Motor neuron (in vitro differentiated cells): Measurements from ENCODE around the gene DEPDC7. TPM values are rescaled to one million over a fixed set of nuclear protein-coding genes. Genes with fewer than 3 reads are reported as not detected.
A peak's percentile ranks its signal among the peaks of the same experiment; 100 is the strongest.

Experiments
- ATAC-seq, 8 experiments: fragments of 200-7000 bp; cut with Tn5 transposase; replicated peaks in 6 of 8; 2 replicates each; pipeline ENCODE4 v1.8.0; 2021; ENCODE audit warnings: mild to moderate bottlenecking in 8 of 8, moderate library complexity in 8 of 8
- H3K27ac ChIP-seq, 2 donors: fragments of 250-450 bp; sonication (Bioruptor Pico); 2 replicates each; pipeline ENCODE4 v1.9.0; 2021; ENCODE audit warnings: antibody characterized with exemption in 2 of 2, mild to moderate bottlenecking in 2 of 2, moderate library complexity in 1 of 2
- H3K4me1 ChIP-seq, 2 donors: fragments of 250-450 bp; sonication (Bioruptor Pico); replicated peaks in 1 of 2; 2 replicates each; pipeline ENCODE4 v1.6.1; 2021; ENCODE audit warnings: antibody characterized with exemption in 2 of 2, mild to moderate bottlenecking in 2 of 2, moderate library complexity in 1 of 2
- H3K4me3 ChIP-seq, 5 donors: fragments of 250-450 bp; sonication (Bioruptor Pico); 2 replicates each; pipeline ENCODE4 v1.9.0; 2021; ENCODE audit warnings: antibody characterized with exemption in 5 of 5, mild to moderate bottlenecking in 5 of 5, moderate library complexity in 4 of 5
- WGBS, 10 experiments: fragments of 450-650 bp; shearing (Covaris generic); methylation state at CpG; one replicate each; pipeline ENCODE4 v1.0.0; 2022; 5-methylcytosine and 5-hydroxymethylcytosine counted together
- in situ Hi-C, 9 experiments: fragments of 400-800 bp; cut with MboI; loops; one replicate each; pipeline ENCODE4 v1.15.0; 2021; ENCODE audit warnings: low sequenced_read_pairs in 9 of 9, low pct_unique_long_range_greater_than_20kb in 2 of 9; ENCODE audit not compliant: unreplicated experiment in 9 of 9
- total RNA-seq, 8 experiments: library from RNA; unstranded; fragments of 300-600 nt; gene quantifications; 2 replicates each; pipeline versions ENCODE4 v1.2.3 to v1.2.4, GENCODE V29; 2022

The DEPDC7 gene
- total RNA-seq, 8 experiments from 2014 or later = 1.4 to 6.0 (median 4.2) TPM

DNA sequence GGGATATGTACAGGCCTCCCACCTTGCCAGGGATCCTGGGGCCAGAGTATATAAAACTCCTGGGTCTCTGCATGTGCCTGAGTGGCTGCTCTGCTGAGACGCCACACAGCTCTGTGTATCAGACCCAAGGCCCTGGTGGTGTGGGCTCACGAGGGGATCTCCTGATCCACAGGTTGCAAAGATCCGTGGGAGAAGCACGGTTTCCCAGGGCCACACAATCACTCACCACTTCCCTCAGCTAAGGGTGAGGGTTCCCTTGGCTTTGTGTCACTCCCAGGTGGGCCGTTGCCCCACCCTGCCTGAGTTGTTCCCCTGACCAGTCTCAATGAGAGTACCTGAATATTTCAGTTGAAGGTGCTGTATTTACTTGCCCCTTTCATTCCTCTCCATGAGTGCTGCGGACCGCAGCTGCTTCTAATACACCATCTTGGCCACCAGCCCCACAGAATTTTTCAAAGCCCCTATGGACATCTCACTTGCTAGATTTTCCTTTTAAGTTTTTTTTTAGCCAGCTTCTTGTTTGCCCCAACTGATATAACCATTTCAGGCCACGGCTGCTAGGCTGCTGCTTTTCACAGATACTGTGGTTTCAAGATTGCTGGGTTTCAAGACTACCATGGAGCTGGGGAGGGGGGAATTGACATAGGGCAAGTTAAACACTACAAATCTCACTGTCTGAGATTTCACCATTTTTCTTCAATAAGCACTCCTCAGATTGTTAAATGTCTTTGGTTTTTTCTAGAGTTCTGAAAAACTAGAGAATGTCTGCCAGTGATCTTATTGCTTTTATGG is 13.7 kb upstream of the DEPDC7 start:
- ATAC-seq = peak in 2 of 8 experiments; percentile 25 to 95
- no peak overlapping the region for H3K4me3 ChIP-seq
- 30 to 100% (median 78%) methylated on average over 1 to 5 of the region's 8 CpGs; no CpG with 5 or more reads in 1 of the 10 experiments for WGBS, 10 experiments
- H3K27ac ChIP-seq = no peak overlapping the region
- no peaks in the 10 kb centered on the region for H3K4me1 ChIP-seq
- in situ Hi-C loops = no loop called here

DNA sequence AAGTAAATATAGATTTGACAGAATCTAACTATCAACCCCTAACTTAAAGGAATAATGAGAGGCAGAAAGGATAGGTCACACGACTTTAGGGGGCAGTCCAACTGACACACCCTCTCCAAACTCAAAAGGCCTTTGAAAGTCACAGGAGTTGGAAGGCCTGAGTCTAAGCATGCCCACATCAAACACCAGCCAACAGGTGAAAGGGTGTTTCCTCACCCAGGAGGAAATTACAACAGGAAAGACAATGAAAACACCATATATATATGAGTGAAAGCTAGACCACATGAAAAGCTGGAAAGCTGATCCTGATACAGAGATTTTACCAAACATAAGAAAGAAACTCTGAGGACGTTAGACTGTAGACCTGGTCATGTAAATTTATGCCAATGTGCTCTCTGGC is 10.5 kb upstream of the DEPDC7 start:
- no peak overlapping the region for H3K4me3 ChIP-seq
- 33 to 83% (median 60%) methylated on average over 1 to 2 of the region's 2 CpGs; no CpG with 5 or more reads in 1 of the 10 experiments for WGBS, 10 experiments
- in situ Hi-C loops = no loop called here
- no peak for ATAC-seq
- H3K27ac ChIP-seq = no peak overlapping the region
- no peaks in the 10 kb centered on the region for H3K4me1 ChIP-seq

DNA sequence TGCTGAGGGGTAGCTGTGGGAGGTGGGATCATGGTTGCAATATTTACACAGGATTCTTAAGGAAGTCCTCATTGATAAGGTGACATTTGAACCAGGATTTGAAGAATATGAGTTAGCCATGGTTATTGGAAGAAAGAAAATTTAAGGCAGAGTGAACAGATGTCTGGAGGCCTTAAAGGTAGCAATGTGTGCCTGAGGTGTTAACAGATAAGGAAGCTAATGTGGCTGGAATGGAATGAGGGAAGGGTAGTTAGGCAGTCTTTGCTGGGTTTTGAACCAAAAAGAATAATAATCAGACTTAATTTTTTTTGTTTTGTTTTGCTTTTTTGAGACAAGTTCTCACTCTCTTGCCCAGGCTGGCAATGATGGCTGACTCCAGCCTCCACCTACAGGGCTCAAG is 9.7 kb upstream of the DEPDC7 start:
- Histone ChIP-seq H3K4me3 (no peak overlapping the region), H3K27ac (no peak overlapping the region), H3K4me1 (no peaks in the 10 kb centered on the region)
- no peak for ATAC-seq
- in situ Hi-C loops = no loop called here

DNA sequence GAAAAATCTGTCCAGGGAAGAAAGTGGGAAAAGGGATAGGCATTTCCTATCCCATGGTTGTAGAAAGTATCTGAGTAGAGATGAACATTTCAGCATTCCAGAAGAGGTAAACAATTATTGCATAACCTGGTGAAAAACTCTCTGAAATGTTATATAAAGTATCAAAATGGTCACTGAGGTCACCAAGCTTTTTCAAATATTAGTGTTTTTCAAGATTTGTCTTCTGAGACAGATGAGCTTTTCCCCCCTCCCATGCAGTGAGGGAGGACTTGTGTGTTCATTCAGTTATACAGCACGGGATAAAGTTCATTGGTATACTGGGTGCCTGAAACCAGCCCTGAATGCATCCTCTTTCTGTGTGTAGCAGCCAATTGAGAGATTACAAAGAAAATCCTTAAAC is 1.9 kb upstream of the DEPDC7 start:
- WGBS, 10 experiments = 0 to 80% (median 35%) methylated on average over 1 of the region's 1 CpG; no CpG with 5 or more reads in 4 of the 10 experiments
- Histone ChIP-seq H3K27ac (no peak overlapping the region), H3K4me1 (peaks cover 10 to 15% of the 10 kb centered on the region in 2 donors), H3K4me3 (no peak overlapping the region)
- in situ Hi-C loops = no loop called here
- no peak for ATAC-seq

DNA sequence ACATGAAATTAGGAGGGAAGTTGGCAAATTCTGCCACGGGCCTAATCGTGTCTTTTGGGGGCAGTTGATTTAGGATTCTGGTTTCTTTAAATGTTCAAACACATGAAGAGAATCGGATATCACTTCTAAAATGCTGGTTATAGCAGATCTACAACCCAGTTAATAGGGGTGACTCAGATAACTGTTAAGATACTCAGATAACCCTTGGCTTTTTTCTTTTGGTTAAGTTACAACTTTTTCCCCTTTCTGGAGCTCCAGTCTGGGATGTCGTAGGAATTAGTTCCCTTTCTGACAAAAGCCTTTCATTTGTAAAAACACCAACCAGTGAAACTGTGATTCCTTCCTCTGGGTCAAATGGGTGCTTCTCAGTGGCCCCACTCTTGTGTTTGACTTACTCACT is 976 bp downstream of the DEPDC7 start:
- peaks cover 10 to 15% of the 10 kb centered on the region in 2 donors for H3K4me1 ChIP-seq
- in situ Hi-C loops = no loop called here
- H3K27ac ChIP-seq = no peak overlapping the region
- 25 to 93% (median 46%) methylated on average over 3 to 4 of the region's 4 CpGs; no CpG with 5 or more reads in 1 of the 10 experiments for WGBS, 10 experiments
- ATAC-seq = no peak
- peak overlapping the region; percentile 53 to 68 (median 67) for H3K4me3 ChIP-seq

DNA sequence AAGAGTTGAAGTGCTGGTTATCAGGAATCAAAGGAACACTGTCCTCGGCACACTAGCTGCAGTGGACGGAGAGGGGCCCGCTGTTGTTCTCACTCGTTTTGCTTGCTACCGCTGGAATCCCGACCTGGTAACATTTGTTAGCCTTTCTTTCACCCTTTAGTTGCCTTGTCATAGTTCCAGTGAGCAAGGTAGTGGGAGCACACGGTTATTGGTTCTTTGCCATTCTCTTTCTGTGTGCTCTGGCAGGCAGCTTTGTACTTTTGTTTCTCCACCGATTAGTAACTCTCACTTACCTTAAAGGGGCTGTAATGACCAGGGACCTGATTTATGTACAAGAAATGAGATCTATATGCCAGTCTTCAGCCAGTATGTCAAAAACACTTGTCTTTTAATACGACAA is 1.8 kb downstream of the DEPDC7 start:
- in situ Hi-C loops = no loop called here
- H3K4me3 ChIP-seq = no peak overlapping the region

DNA sequence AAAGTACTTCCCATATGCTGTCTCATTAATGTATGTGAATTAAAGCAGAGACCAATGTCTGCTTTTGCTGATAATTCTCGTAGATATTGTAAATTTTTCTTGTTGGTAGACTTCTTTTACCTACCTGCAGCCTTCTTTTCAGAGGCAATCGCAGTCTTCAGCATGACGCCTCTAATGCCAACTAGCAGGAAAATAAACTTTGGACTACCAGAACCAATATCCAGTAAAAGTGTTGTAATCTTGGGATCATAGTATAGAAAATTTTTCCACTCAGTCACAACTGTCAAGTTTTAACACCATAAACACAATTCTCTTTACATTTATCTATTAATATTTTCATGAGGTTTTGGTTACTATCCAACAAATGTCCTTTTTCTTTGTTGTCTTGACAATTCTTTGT is 2.3 kb downstream of the DEPDC7 start:
- H3K27ac ChIP-seq = no peak overlapping the region
- H3K4me1 ChIP-seq = peaks cover 10 to 15% of the 10 kb centered on the region in 2 donors
- no peak for ATAC-seq
- in situ Hi-C loops = no loop called here
- 82 to 100% (median 90%) methylated on average over 1 to 3 of the region's 3 CpGs; no CpG with 5 or more reads in 1 of the 10 experiments for WGBS, 10 experiments
- no peak overlapping the region for H3K4me3 ChIP-seq

More for the DNA sequence above, 1.8 kb downstream of the DEPDC7 start:
- ATAC-seq = no peak
- Histone ChIP-seq H3K4me1 (peaks cover 10 to 15% of the 10 kb centered on the region in 2 donors), H3K27ac (no peak overlapping the region)
- WGBS, 10 experiments = 46 to 100% (median 78%) methylated on average over 1 to 9 of the region's 9 CpGs

DNA sequence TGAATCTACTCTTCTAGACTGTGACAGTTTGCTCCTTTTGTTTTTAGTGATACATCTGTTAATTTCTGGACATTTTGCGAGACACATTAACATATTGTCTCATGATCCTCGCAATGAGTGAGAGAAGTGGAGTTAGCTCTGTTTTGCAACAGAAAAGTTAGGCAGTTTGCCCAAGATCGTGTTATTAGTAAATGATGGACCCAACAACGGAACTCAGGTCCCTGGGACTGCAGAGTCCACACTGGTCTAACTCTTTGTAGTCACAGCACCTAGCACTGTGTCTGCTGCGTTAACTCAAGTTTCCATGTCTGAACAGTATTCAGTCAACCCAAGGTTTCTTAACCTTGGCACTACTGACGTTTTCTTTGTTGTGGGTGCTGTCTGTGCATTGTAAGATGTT is 3.2 kb downstream of the DEPDC7 start:
- 61 to 100% (median 92%) methylated on average over 2 to 4 of the region's 6 CpGs; no CpG with 5 or more reads in 1 of the 10 experiments for WGBS, 10 experiments
- ATAC-seq = no peak
- in situ Hi-C loops = no loop called here
- Histone ChIP-seq H3K27ac (no peak overlapping the region), H3K4me1 (peaks cover 10 to 15% of the 10 kb centered on the region in 2 donors), H3K4me3 (no peak overlapping the region)

DNA sequence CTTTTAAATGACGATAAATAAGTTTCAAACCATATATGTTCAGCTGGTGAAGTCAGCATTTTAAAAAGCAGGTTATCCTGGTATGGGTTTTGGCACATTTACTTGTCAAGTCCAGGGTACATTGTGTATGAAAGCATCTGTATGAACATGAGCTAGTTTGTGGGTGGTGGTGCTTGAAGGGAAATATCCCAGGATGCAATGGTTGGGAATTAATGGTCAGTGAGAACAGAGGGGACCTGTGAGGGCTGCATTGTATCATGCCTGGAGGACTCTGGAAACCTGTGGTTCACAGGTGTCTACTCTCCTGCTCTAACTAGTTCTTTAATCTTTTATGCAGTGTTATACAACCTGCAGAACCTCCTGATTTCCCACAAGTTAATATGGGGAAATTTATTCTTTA is 5.8 kb downstream of the DEPDC7 start:
- Histone ChIP-seq H3K4me3 (no peak overlapping the region), H3K4me1 (peaks cover 10 to 14% of the 10 kb centered on the region in 2 donors), H3K27ac (no peak overlapping the region)
- WGBS, 10 experiments = 100% methylated on average over 1 of the region's 1 CpG; no CpG with 5 or more reads in 2 of the 10 experiments
- ATAC-seq = no peak
- in situ Hi-C loops = no loop called here

DNA sequence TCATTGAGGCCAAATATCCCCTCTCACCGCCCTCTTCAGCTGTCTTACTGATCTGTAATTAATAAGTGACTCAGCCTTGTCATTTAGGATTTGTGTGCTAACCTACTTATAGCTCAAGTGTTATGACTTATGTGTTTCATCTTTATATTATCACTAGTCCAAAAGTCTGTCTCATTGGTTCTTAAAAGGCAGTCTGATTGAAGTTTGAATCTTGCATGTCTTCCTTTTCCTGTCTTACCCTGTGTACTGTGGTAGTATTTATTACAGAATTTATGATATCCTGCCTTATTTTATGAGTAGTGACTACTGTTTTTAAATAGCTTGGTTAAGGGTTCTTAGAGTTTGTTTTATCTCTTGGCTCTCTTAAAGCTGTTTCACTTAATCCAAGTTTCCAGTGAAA is 6.3 kb downstream of the DEPDC7 start:
- in situ Hi-C loops = no loop called here
- no peak overlapping the region for H3K27ac ChIP-seq
- H3K4me3 ChIP-seq = no peak overlapping the region
- H3K4me1 ChIP-seq = peaks cover 7 to 10% of the 10 kb centered on the region in 2 donors
- 56 to 100% (median 75%) methylated on average over 1 of the region's 1 CpG; no CpG with 5 or more reads in 3 of the 10 experiments for WGBS, 10 experiments
- no peak for ATAC-seq

DNA sequence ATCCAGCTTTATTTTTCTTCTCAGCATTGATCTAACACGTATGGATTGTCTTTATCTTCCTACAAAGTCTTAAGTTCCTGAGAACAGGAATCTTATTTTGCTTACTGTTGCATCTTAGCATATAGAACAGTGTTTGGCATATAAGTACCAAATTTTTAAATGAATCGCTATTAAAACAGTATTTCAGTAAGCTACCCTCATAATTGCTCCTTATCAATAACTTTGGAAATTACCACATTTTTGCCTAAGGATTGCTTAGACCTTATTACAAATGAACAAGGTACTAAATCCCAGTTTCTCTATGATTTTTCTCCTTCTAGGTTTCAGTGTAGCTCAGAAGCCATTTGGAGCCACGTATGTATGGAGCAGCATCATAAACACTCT is 9.7 kb downstream of the DEPDC7 start:
- no peak for ATAC-seq
- 78 to 100% (median 91%) methylated on average over 1 to 3 of the region's 3 CpGs; no CpG with 5 or more reads in 2 of the 10 experiments for WGBS, 10 experiments
- Histone ChIP-seq H3K4me3 (no peak overlapping the region), H3K27ac (no peak overlapping the region), H3K4me1 (no peaks in the 10 kb centered on the region)
- in situ Hi-C loops = no loop called here

DNA sequence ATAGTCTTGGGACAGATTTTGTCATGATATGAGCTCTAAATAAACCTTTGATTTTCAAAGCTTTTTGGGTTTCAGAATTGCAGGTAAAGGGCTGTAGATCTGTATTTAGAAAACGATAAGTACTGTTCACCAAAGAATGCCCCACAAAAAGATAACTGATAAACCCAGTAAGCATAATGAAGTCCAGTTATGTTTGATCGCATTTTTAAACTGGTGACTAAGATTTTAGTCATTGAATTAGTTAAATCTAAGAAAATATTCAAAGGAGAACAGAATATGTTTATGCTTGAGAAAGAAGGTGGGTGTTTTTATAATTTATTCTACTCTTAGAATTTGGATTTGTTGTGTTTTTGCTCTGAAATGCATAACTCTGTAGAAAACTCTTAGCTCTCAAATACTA is 11.6 kb downstream of the DEPDC7 start:
- ATAC-seq = no peak
- in situ Hi-C loops = no loop called here
- H3K4me3 ChIP-seq = no peak overlapping the region
- no peaks in the 10 kb centered on the region for H3K4me1 ChIP-seq
- 20 to 100% (median 86%) methylated on average over 1 to 2 of the region's 2 CpGs; no CpG with 5 or more reads in 1 of the 10 experiments for WGBS, 10 experiments
- no peak overlapping the region for H3K27ac ChIP-seq

DNA sequence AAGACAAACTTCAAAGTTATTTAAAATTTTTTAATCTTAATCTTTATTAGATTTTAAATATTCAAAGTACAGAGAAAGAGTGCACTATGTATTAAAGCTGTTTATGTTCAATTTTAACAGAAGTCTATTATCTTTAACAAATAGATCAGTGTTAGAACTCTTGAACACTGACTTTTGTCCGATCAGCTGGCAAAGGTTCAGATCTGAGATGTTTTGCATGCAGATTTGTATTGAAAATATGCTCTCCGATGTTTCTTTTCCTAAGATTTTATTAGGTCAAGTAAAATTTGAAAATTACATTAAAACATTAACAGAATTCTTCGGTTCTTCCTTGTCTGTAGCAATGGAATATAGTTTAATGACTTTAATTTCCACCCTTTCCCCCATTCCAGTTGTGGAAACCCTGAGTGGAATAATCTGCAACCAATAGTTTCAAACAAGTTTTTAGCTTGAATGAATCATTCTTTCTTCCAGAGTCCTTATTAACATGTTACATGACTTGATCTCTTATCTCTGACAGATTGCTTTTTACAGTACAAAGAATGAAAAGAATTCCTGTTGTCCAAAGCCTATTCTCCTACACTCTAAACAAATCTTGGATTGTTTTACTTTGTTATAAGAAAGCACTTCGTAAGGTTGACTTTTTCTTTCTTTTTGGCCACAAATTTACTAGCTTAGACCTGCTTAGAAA is 12.3 kb downstream of the DEPDC7 start:
- 46 to 97% (median 86%) methylated on average over 3 to 4 of the region's 4 CpGs for WGBS, 10 experiments
- no peak overlapping the region for H3K4me3 ChIP-seq
- no peak overlapping the region for H3K27ac ChIP-seq
- no peaks in the 10 kb centered on the region for H3K4me1 ChIP-seq
- in situ Hi-C loops = no loop called here
- peak in 2 of 8 experiments; percentile 32 to 35 for ATAC-seq
